B cell (primary cell): ENCODE measurements around the gene MCOLN1.

Experiments used
- EZH2 ChIP-seq: IDR thresholded peaks from 2 replicates; pipeline ENCODE4 v1.6.1; 2012; ENCODE audit warnings: borderline replicate concordance, low read depth, mild to moderate bottlenecking, moderate library complexity, low read length; ENCODE audit not compliant: insufficient read depth, poor library complexity, severe bottlenecking
- TF ChIP-seq, protein P1 (sequence below): fragments of 200-600 bp; IDR thresholded peaks from one replicate; pipeline ENCODE4 v1.8.0; 2022; ENCODE audit warnings: antibody characterized with exemption, mild to moderate bottlenecking

DNA sequence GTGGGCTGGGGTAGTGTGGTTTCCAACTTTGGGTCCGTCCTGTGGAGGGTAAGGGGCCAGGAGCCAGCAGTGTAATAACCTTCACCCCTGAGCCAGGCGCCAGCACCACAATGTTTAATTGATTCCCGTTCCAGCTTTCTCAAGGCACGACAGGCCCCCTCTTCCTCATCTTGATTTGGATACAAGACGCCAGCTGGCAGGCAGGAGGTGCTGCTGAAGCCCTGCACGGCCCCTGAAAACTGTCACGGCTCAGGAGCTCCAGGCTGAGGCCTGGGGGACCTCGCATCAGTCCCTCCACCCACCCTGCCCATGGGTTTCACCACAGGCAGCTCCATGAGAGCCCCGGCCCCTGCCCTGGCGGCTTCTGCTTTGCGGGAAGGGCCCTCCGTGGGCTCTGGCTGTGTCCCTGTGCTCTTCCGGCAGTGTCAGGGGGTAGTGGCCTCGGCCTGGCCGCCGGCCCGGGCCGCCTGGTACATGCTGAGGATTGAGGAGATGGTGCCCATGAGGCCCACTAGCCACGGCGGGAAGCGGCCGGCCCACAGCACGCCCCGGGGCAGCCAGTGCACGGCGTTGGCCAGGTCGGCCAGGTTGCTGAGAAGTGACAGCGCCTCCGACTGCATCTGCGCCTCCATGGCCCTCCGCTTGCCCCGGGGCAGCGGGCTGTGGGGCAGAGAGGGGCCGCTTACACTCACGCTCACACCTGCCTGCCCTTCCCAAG, 45.5 kb upstream of the MCOLN1 start:
- TF ChIP-seq, protein P1, sequence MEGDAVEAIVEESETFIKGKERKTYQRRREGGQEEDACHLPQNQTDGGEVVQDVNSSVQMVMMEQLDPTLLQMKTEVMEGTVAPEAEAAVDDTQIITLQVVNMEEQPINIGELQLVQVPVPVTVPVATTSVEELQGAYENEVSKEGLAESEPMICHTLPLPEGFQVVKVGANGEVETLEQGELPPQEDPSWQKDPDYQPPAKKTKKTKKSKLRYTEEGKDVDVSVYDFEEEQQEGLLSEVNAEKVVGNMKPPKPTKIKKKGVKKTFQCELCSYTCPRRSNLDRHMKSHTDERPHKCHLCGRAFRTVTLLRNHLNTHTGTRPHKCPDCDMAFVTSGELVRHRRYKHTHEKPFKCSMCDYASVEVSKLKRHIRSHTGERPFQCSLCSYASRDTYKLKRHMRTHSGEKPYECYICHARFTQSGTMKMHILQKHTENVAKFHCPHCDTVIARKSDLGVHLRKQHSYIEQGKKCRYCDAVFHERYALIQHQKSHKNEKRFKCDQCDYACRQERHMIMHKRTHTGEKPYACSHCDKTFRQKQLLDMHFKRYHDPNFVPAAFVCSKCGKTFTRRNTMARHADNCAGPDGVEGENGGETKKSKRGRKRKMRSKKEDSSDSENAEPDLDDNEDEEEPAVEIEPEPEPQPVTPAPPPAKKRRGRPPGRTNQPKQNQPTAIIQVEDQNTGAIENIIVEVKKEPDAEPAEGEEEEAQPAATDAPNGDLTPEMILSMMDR, result no peak
- no peak for TF ChIP-seq EZH2
